Duodenal mucosa (tissue), 2 donors: ENCODE results near the gene MDM1.

ENCODE experiments used
- H3K27ac ChIP-seq: one replicate; pipeline ENCODE4 v1.7.0; 2013; ENCODE audit warnings: low read depth, low read length
- H3K27me3 ChIP-seq, 2 donors: one replicate each; pipeline ENCODE4 v1.7.0; 2013; ENCODE audit warnings: low read length in 2 of 2, control low read depth in 1 of 2; ENCODE audit not compliant: insufficient read depth in 2 of 2, control insufficient read depth in 1 of 2
- H3K36me3 ChIP-seq, 2 donors: one replicate each; pipeline ENCODE4 v1.7.0; 2013; ENCODE audit warnings: low read length in 2 of 2, control low read depth in 1 of 2; ENCODE audit not compliant: insufficient read depth in 2 of 2, control insufficient read depth in 1 of 2
- H3K4me1 ChIP-seq, 2 donors: one replicate each; pipeline ENCODE4 v1.7.0; 2013; ENCODE audit warnings: low read length in 2 of 2, control low read depth in 1 of 2; ENCODE audit not compliant: insufficient read depth in 2 of 2, control insufficient read depth in 1 of 2
- H3K4me3 ChIP-seq, 2 donors: one replicate each; pipeline ENCODE4 v1.7.0; 2013; ENCODE audit warnings: low read length in 2 of 2, low read depth in 1 of 2
- H3K9ac ChIP-seq, 2 donors: one replicate each; pipeline ENCODE4 v1.7.0; 2013; ENCODE audit warnings: low read length in 2 of 2, low read depth in 1 of 2
- H3K9me3 ChIP-seq, 2 donors: one replicate each; pipeline ENCODE4 v1.7.0; 2013; ENCODE audit warnings: low read length in 2 of 2, control low read depth in 1 of 2; ENCODE audit not compliant: control insufficient read depth in 1 of 2

Gene MDM1

GRCh38 chr12:68370006-68370590 is 37.9 kb upstream of the MDM1 start:
- Histone ChIP-seq H3K4me1 (peaks cover 13 to 21% of the 10 kb centered on the region in 2 donors), H3K9ac (no peak overlapping the region), H3K36me3 (no peaks in the 10 kb centered on the region), H3K4me3 (no peak overlapping the region), H3K9me3 (no peaks in the 10 kb centered on the region), H3K27ac (no peak overlapping the region), H3K27me3 (no peaks in the 10 kb centered on the region)

GRCh38 chr12:68368327-68368726 is 36.2 kb upstream of the MDM1 start:
- H3K27ac ChIP-seq: no peak overlapping the region
- no peak overlapping the region for H3K9ac ChIP-seq
- no peak overlapping the region for H3K4me3 ChIP-seq
- no peaks in the 10 kb centered on the region for H3K36me3 ChIP-seq
- H3K27me3 ChIP-seq: no peaks in the 10 kb centered on the region
- H3K4me1 ChIP-seq: peaks cover 24 to 30% of the 10 kb centered on the region in 2 donors
- H3K9me3 ChIP-seq: no peaks in the 10 kb centered on the region

- Histone ChIP-seq H3K9ac (no peak overlapping the region), H3K4me3 (no peak overlapping the region), H3K27ac (no peak overlapping the region), H3K27me3 (no peaks in the 10 kb centered on the region), H3K36me3 (no peaks in the 10 kb centered on the region), H3K4me1 (peaks cover 24 to 30% of the 10 kb centered on the region in 2 donors), H3K9me3 (no peaks in the 10 kb centered on the region)
Measured at GRCh38 chr12:68367903-68368302, 35.7 kb upstream of the MDM1 start.

GRCh38 chr12:68367116-68367515 is 35.0 kb upstream of the MDM1 start:
- H3K4me1 ChIP-seq: peaks cover 24 to 30% of the 10 kb centered on the region in 2 donors
- H3K27ac ChIP-seq: no peak overlapping the region
- no peak overlapping the region for H3K9ac ChIP-seq
- no peaks in the 10 kb centered on the region for H3K27me3 ChIP-seq
- no peaks in the 10 kb centered on the region for H3K36me3 ChIP-seq
- H3K9me3 ChIP-seq: no peaks in the 10 kb centered on the region
- H3K4me3 ChIP-seq: no peak overlapping the region

- peaks cover 24 to 30% of the 10 kb centered on the region in 2 donors for H3K4me1 ChIP-seq
- no peaks in the 10 kb centered on the region for H3K9me3 ChIP-seq
- H3K36me3 ChIP-seq: no peaks in the 10 kb centered on the region
- peak overlapping the region; percentile 45 to 61 for H3K9ac ChIP-seq
- no peaks in the 10 kb centered on the region for H3K27me3 ChIP-seq
- H3K27ac ChIP-seq: peak overlapping the region; percentile 73
- peak overlapping the region; percentile 68 to 72 for H3K4me3 ChIP-seq
Measured at GRCh38 chr12:68364893-68365725, 32.9 kb upstream of the MDM1 start.

- Histone ChIP-seq H3K9ac (peak overlapping the region in 1 of 2 donors; percentile 61), H3K27ac (peak overlapping the region; percentile 73)
Measured at GRCh38 chr12:68364328-68364727, 32.2 kb upstream of the MDM1 start.

GRCh38 chr12:68361953-68362352 is 29.8 kb upstream of the MDM1 start:
- H3K9me3 ChIP-seq: no peaks in the 10 kb centered on the region
- peaks cover 24 to 36% of the 10 kb centered on the region in 2 donors for H3K4me1 ChIP-seq
- no peak overlapping the region for H3K27ac ChIP-seq
- H3K4me3 ChIP-seq: no peak overlapping the region
- H3K36me3 ChIP-seq: no peaks in the 10 kb centered on the region
- H3K9ac ChIP-seq: no peak overlapping the region
- H3K27me3 ChIP-seq: no peaks in the 10 kb centered on the region

More at GRCh38 chr12:68364328-68364727, 32.2 kb upstream of the MDM1 start:
- Histone ChIP-seq H3K9me3 (no peaks in the 10 kb centered on the region), H3K27me3 (no peaks in the 10 kb centered on the region), H3K4me1 (peaks cover 27 to 28% of the 10 kb centered on the region in 2 donors), H3K4me3 (peak overlapping the region in 1 of 2 donors; percentile 68), H3K36me3 (no peaks in the 10 kb centered on the region)

- Histone ChIP-seq H3K4me3 (no peak overlapping the region), H3K27ac (no peak overlapping the region), H3K4me1 (peaks cover 13 to 25% of the 10 kb centered on the region in 2 donors), H3K9ac (no peak overlapping the region), H3K9me3 (no peaks in the 10 kb centered on the region), H3K27me3 (no peaks in the 10 kb centered on the region), H3K36me3 (no peaks in the 10 kb centered on the region)
Measured at GRCh38 chr12:68359674-68360073, 27.5 kb upstream of the MDM1 start.

GRCh38 chr12:68358532-68359485 is 26.6 kb upstream of the MDM1 start:
- Histone ChIP-seq H3K27ac (no peak overlapping the region), H3K36me3 (no peaks in the 10 kb centered on the region), H3K9me3 (no peaks in the 10 kb centered on the region), H3K4me3 (no peak overlapping the region), H3K27me3 (no peaks in the 10 kb centered on the region), H3K4me1 (peaks cover 5 to 17% of the 10 kb centered on the region in 2 donors), H3K9ac (no peak overlapping the region)
